Transverse colon (tissue), 4 donors: ENCODE data around the gene ROGDI. TPM values are rescaled to one million over a fixed set of nuclear protein-coding genes. Genes with fewer than 3 reads are reported as not detected.

Experiments
- DNase-seq: peaks from one replicate; pipeline ENCODE4 v3.0.0-alpha.2; 2019
- H3K27ac ChIP-seq, 4 donors: fragments of 200-600 bp; sonication (generic); 2 replicates each; pipeline ENCODE4 v1.5.1; 2016 to 2018; ENCODE audit warnings: inconsistent platforms in 4 of 4
- H3K27me3 ChIP-seq: fragments of 200-600 bp; sonication (generic); 2 replicates; pipeline ENCODE4 v1.5.1; 2017; ENCODE audit warnings: inconsistent platforms
- H3K36me3 ChIP-seq, 4 donors: fragments of 200-600 bp; sonication (generic); 2 replicates each; pipeline ENCODE4 v1.5.1; 2017 to 2019; ENCODE audit warnings: inconsistent platforms in 4 of 4
- H3K4me1 ChIP-seq, 4 donors: fragments of 200-600 bp; sonication (generic); 2 replicates each; pipeline ENCODE4 v1.5.1; 2017 to 2020; ENCODE audit warnings: inconsistent platforms in 4 of 4
- H3K4me3 ChIP-seq, 4 donors: fragments of 200-600 bp; sonication (generic); 1 replicate in 1 of 4; 2 replicates in 3 of 4; pipeline versions ENCODE4 v1.5.1 to v1.6.1; 2017 to 2019; ENCODE audit warnings: inconsistent platforms in 4 of 4
- H3K9me3 ChIP-seq, 2 donors: fragments of 200-600 bp; sonication (generic); 2 replicates each; pipeline ENCODE4 v1.5.1; 2017 to 2019; ENCODE audit warnings: inconsistent platforms in 2 of 2
- CTCF ChIP-seq, 5 experiments: fragments of 200-600 bp in 3 of 5; fragments of 450-650 bp in 2 of 5; sonication (generic) in 3 of 5; IDR thresholded peaks; 1 replicate in 2 of 5; 2 replicates in 3 of 5; pipeline ENCODE4 v1.5.1; 2016 to 2017; ENCODE audit warnings: antibody characterized with exemption in 5 of 5, inconsistent platforms in 3 of 5, mild to moderate bottlenecking in 2 of 5, moderate library complexity in 1 of 5
- EP300 ChIP-seq: sonication (generic); formaldehyde crosslinking; IDR thresholded peaks from one replicate; pipeline ENCODE4 v1.6.1; 2017; ENCODE audit warnings: antibody characterized with exemption, low read depth
- POLR2A ChIP-seq: fragments of 450-650 bp; IDR thresholded peaks from one replicate; pipeline ENCODE4 v1.6.1; 2016; ENCODE audit warnings: antibody characterized with exemption, mild to moderate bottlenecking, moderate library complexity
- POLR2AphosphoS5 ChIP-seq, 3 donors: sonication (generic); formaldehyde crosslinking; IDR thresholded peaks; one replicate each; pipeline ENCODE4 v1.6.1; 2016; ENCODE audit warnings: antibody characterized with exemption in 3 of 3
- WGBS, 2 donors: methylation state at CpG; one replicate each; pipeline ENCODE4 v1.1.5; 2018; ENCODE audit warnings: low coverage in 1 of 2; 5-methylcytosine and 5-hydroxymethylcytosine counted together
- in situ Hi-C, 4 donors: fragments of 200-750 bp; cut with MboI; loops; one replicate each; pipeline versions ENCODE4 v1.15.0 to v1.15.1; 2017; ENCODE audit warnings: low sequenced_read_pairs in 3 of 4, low pct_ligation_motif_present in 1 of 4, low pct_unique_long_range_greater_than_20kb in 1 of 4
- intact Hi-C: fragments of 100-400 bp; cut with DNase I; formaldehyde crosslinking; loops from one replicate; pipeline ENCODE4 v1.15.1; 2023; ENCODE audit warnings: low total_unique reads
- total RNA-seq, 4 donors: library from RNA; depleted of rRNA; stranded (reverse); fragments of >200 nt; gene quantifications; one replicate each; pipeline ENCODE4 v1.1.0, GENCODE V29; 2016

Gene ROGDI
- total RNA-seq, 4 donors from 2014 or later = 28.1 to 75.2 (median 43.7) TPM

- Histone ChIP-seq H3K27ac (peak overlapping the region; percentile 55 to 64 (median 61)), H3K36me3 (peaks cover 0 to 53% (median 24%) of the 10 kb centered on the region in 4 donors), H3K27me3 (no peaks in the 10 kb centered on the region), H3K4me3 (no peak overlapping the region), H3K4me1 (peaks cover 0 to 15% (median 0%) of the 10 kb centered on the region in 4 donors), H3K9me3 (no peaks in the 10 kb centered on the region)
- DNase-seq = no peak
- peak; percentile 28 for TF ChIP-seq EP300
- no peak for TF ChIP-seq POLR2A
- peak in 2 of 3 donors; percentile 20 to 54 for TF ChIP-seq POLR2AphosphoS5 (IDR thresholded peaks at IDR 0.05)
- in situ Hi-C loops = no loop called here
- intact Hi-C loops = no loop called here
Measured at GRCh38 chr16:4814046-4814445, 11.6 kb upstream of the ROGDI start.

GRCh38 chr16:4813251-4814003 is 11.0 kb upstream of the ROGDI start:
- 93 to 100% methylated on average over 1 to 16 of the region's 16 CpGs for WGBS, 2 donors
- Histone ChIP-seq H3K4me3 (no peak overlapping the region), H3K27ac (peak overlapping the region; percentile 48 to 64 (median 54)), H3K36me3 (peaks cover 0 to 59% (median 26%) of the 10 kb centered on the region in 4 donors), H3K9me3 (no peaks in the 10 kb centered on the region), H3K27me3 (no peaks in the 10 kb centered on the region), H3K4me1 (peaks cover 0 to 15% (median 0%) of the 10 kb centered on the region in 4 donors)
- intact Hi-C loops = no loop called here
- TF ChIP-seq EP300 = no peak
- no peak for TF ChIP-seq POLR2AphosphoS5 (IDR thresholded peaks at IDR 0.05)
- TF ChIP-seq CTCF (IDR thresholded peaks at IDR 0.05) = no peak
- in situ Hi-C loops = no loop called here
- DNase-seq = no peak

- Histone ChIP-seq H3K36me3 (peaks cover 0 to 59% (median 27%) of the 10 kb centered on the region in 4 donors), H3K27ac (no peak overlapping the region), H3K4me3 (no peak overlapping the region), H3K9me3 (no peaks in the 10 kb centered on the region), H3K4me1 (peaks cover 0 to 15% (median 0%) of the 10 kb centered on the region in 4 donors), H3K27me3 (no peaks in the 10 kb centered on the region)
- in situ Hi-C loops = no loop called here
- DNase-seq = no peak
- 91% methylated on average over 9 of the region's 9 CpGs; no CpG with 5 or more reads in 1 of the 2 donors for WGBS, 2 donors
- TF ChIP-seq EP300 = no peak
- TF ChIP-seq POLR2A = no peak
- TF ChIP-seq CTCF (IDR thresholded peaks at IDR 0.05) = no peak
- no peak for TF ChIP-seq POLR2AphosphoS5 (IDR thresholded peaks at IDR 0.05)
- intact Hi-C loops = no loop called here
Measured at GRCh38 chr16:4811773-4812172, 9.3 kb upstream of the ROGDI start.

- Histone ChIP-seq H3K9me3 (no peaks in the 10 kb centered on the region), H3K4me1 (peaks cover 0 to 15% (median 0%) of the 10 kb centered on the region in 4 donors), H3K27ac (no peak overlapping the region), H3K27me3 (no peaks in the 10 kb centered on the region), H3K4me3 (no peak overlapping the region), H3K36me3 (peaks cover 0 to 56% (median 25%) of the 10 kb centered on the region in 4 donors)
- no peak for DNase-seq
- in situ Hi-C loops (no loop called here), intact Hi-C loops (no loop called here)
- TF ChIP-seq CTCF (IDR thresholded peaks at IDR 0.05) = no peak
- no peak for TF ChIP-seq POLR2AphosphoS5 (IDR thresholded peaks at IDR 0.05)
- TF ChIP-seq EP300 = no peak
- TF ChIP-seq POLR2A = no peak
- WGBS, 2 donors = 96% methylated on average over 3 of the region's 3 CpGs; no CpG with 5 or more reads in 1 of the 2 donors
Measured at GRCh38 chr16:4811242-4811641, 8.8 kb upstream of the ROGDI start.
